Measurements from ENCODE around the gene RBP7.

The RBP7 gene

GRCh38 chr1:10051656-10052055 is 54.6 kb downstream of the RBP7 start:
- H3K27ac ChIP-seq (ENCODE audit: insufficient read depth, low read depth, low read length, poor library complexity, severe bottlenecking): no peak overlapping the region
- H3K4me1 ChIP-seq (ENCODE audit: control insufficient read depth, insufficient read depth, low read length): no peaks in the 10 kb centered on the region
- 100% methylated on average over 1 of the region's 1 CpG for WGBS, 2 experiments
- H3K27me3 ChIP-seq (ENCODE audit: control insufficient read depth, insufficient read depth, low read length, poor library complexity, severe bottlenecking): no peaks in the 10 kb centered on the region
- no peak overlapping the region for H3K4me3 ChIP-seq (ENCODE audit: insufficient read depth, low read depth, low read length)
- no peaks in the 10 kb centered on the region for H3K9me3 ChIP-seq (ENCODE audit: control insufficient read depth, low read length)
- no peaks in the 10 kb centered on the region for H3K36me3 ChIP-seq (ENCODE audit: control insufficient read depth, insufficient read depth, low read length)

DNA sequence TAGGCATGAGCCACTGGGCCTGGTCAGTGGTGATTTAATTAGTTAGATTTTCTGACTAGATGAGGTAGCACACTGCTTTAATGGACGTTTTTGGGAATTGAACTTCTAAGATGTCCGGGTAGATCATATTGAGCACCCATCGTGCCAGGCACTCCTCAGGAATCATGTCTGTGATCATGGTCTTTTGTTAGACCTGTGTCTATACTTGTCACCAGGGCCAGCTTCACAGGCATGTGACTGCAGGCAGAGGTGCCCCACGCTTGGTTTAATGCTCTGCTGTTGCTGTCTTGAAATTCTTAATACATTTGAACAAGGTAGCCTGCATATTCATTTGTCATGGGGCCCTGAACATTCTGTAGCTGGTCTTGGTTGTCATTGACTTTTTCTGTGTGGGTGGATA is 55.3 kb downstream of the RBP7 start:
- H3K27me3 ChIP-seq (ENCODE audit: control insufficient read depth, insufficient read depth, low read length, poor library complexity, severe bottlenecking): no peaks in the 10 kb centered on the region
- no peaks in the 10 kb centered on the region for H3K4me1 ChIP-seq (ENCODE audit: control insufficient read depth, insufficient read depth, low read length)
- H3K9me3 ChIP-seq (ENCODE audit: control insufficient read depth, low read length): no peaks in the 10 kb centered on the region
- no peak overlapping the region for H3K27ac ChIP-seq (ENCODE audit: insufficient read depth, low read depth, low read length, poor library complexity, severe bottlenecking)
- WGBS, 2 experiments: 94% methylated on average over 4 of the region's 4 CpGs
- H3K36me3 ChIP-seq (ENCODE audit: control insufficient read depth, insufficient read depth, low read length): no peaks in the 10 kb centered on the region
- H3K4me3 ChIP-seq (ENCODE audit: insufficient read depth, low read depth, low read length): no peak overlapping the region

- Histone ChIP-seq H3K9me3 (ENCODE audit: control insufficient read depth, low read length) (no peaks in the 10 kb centered on the region), H3K27me3 (ENCODE audit: control insufficient read depth, insufficient read depth, low read length, poor library complexity, severe bottlenecking) (no peaks in the 10 kb centered on the region), H3K4me1 (ENCODE audit: control insufficient read depth, insufficient read depth, low read length) (peaks cover 7% of the 10 kb centered on the region), H3K4me3 (ENCODE audit: insufficient read depth, low read depth, low read length) (no peak overlapping the region), H3K27ac (ENCODE audit: insufficient read depth, low read depth, low read length, poor library complexity, severe bottlenecking) (no peak overlapping the region), H3K36me3 (ENCODE audit: control insufficient read depth, insufficient read depth, low read length) (no peaks in the 10 kb centered on the region)
- 75 to 90% methylated on average over 2 of the region's 2 CpGs for WGBS, 2 experiments
These were observed 57.4 kb downstream of the RBP7 start for GRCh38 chr1:10054465-10054864.

- H3K27me3 ChIP-seq (ENCODE audit: control insufficient read depth, insufficient read depth, low read length, poor library complexity, severe bottlenecking): no peaks in the 10 kb centered on the region
- no peaks in the 10 kb centered on the region for H3K36me3 ChIP-seq (ENCODE audit: control insufficient read depth, insufficient read depth, low read length)
- H3K4me1 ChIP-seq (ENCODE audit: control insufficient read depth, insufficient read depth, low read length): peaks cover 10% of the 10 kb centered on the region
- no peak overlapping the region for H3K27ac ChIP-seq (ENCODE audit: insufficient read depth, low read depth, low read length, poor library complexity, severe bottlenecking)
- H3K9me3 ChIP-seq (ENCODE audit: control insufficient read depth, low read length): no peaks in the 10 kb centered on the region
- WGBS, 2 experiments: 93 to 99% methylated on average over 4 of the region's 4 CpGs
- no peak overlapping the region for H3K4me3 ChIP-seq (ENCODE audit: insufficient read depth, low read depth, low read length)
These were observed 59.6 kb downstream of the RBP7 start for GRCh38 chr1:10056599-10056987.

GRCh38 chr1:10057343-10057742 is 60.3 kb downstream of the RBP7 start:
- peaks cover 10% of the 10 kb centered on the region for H3K4me1 ChIP-seq (ENCODE audit: control insufficient read depth, insufficient read depth, low read length)
- no peak overlapping the region for H3K4me3 ChIP-seq (ENCODE audit: insufficient read depth, low read depth, low read length)
- no peaks in the 10 kb centered on the region for H3K9me3 ChIP-seq (ENCODE audit: control insufficient read depth, low read length)
- no peak overlapping the region for H3K27ac ChIP-seq (ENCODE audit: insufficient read depth, low read depth, low read length, poor library complexity, severe bottlenecking)
- 89 to 90% methylated on average over 4 of the region's 4 CpGs for WGBS, 2 experiments
- no peaks in the 10 kb centered on the region for H3K36me3 ChIP-seq (ENCODE audit: control insufficient read depth, insufficient read depth, low read length)
- no peaks in the 10 kb centered on the region for H3K27me3 ChIP-seq (ENCODE audit: control insufficient read depth, insufficient read depth, low read length, poor library complexity, severe bottlenecking)

GRCh38 chr1:10057796-10058195 is 60.8 kb downstream of the RBP7 start:
- Histone ChIP-seq H3K27me3 (ENCODE audit: control insufficient read depth, insufficient read depth, low read length, poor library complexity, severe bottlenecking) (no peaks in the 10 kb centered on the region), H3K4me1 (ENCODE audit: control insufficient read depth, insufficient read depth, low read length) (peaks cover 10% of the 10 kb centered on the region), H3K27ac (ENCODE audit: insufficient read depth, low read depth, low read length, poor library complexity, severe bottlenecking) (no peak overlapping the region), H3K9me3 (ENCODE audit: control insufficient read depth, low read length) (no peaks in the 10 kb centered on the region), H3K36me3 (ENCODE audit: control insufficient read depth, insufficient read depth, low read length) (no peaks in the 10 kb centered on the region), H3K4me3 (ENCODE audit: insufficient read depth, low read depth, low read length) (no peak overlapping the region)
- 93 to 94% methylated on average over 5 of the region's 5 CpGs for WGBS, 2 experiments

- Histone ChIP-seq H3K27ac (ENCODE audit: insufficient read depth, low read depth, low read length, poor library complexity, severe bottlenecking) (no peak overlapping the region), H3K27me3 (ENCODE audit: control insufficient read depth, insufficient read depth, low read length, poor library complexity, severe bottlenecking) (no peaks in the 10 kb centered on the region), H3K4me1 (ENCODE audit: control insufficient read depth, insufficient read depth, low read length) (peaks cover 10% of the 10 kb centered on the region), H3K36me3 (ENCODE audit: control insufficient read depth, insufficient read depth, low read length) (no peaks in the 10 kb centered on the region), H3K9me3 (ENCODE audit: control insufficient read depth, low read length) (no peaks in the 10 kb centered on the region), H3K4me3 (ENCODE audit: insufficient read depth, low read depth, low read length) (no peak overlapping the region)
- 83 to 84% methylated on average over 8 of the region's 8 CpGs for WGBS, 2 experiments
These were observed 62.3 kb downstream of the RBP7 start for GRCh38 chr1:10059342-10059718.

GRCh38 chr1:10060311-10061100 is 63.5 kb downstream of the RBP7 start:
- no peaks in the 10 kb centered on the region for H3K9me3 ChIP-seq (ENCODE audit: control insufficient read depth, low read length)
- H3K36me3 ChIP-seq (ENCODE audit: control insufficient read depth, insufficient read depth, low read length): no peaks in the 10 kb centered on the region
- no peaks in the 10 kb centered on the region for H3K27me3 ChIP-seq (ENCODE audit: control insufficient read depth, insufficient read depth, low read length, poor library complexity, severe bottlenecking)
- peaks cover 16% of the 10 kb centered on the region for H3K4me1 ChIP-seq (ENCODE audit: control insufficient read depth, insufficient read depth, low read length)
- 93 to 96% methylated on average over 7 to 8 of the region's 8 CpGs for WGBS, 2 experiments
- no peak overlapping the region for H3K27ac ChIP-seq (ENCODE audit: insufficient read depth, low read depth, low read length, poor library complexity, severe bottlenecking)
- H3K4me3 ChIP-seq (ENCODE audit: insufficient read depth, low read depth, low read length): no peak overlapping the region

- no peak overlapping the region for H3K27ac ChIP-seq (ENCODE audit: insufficient read depth, low read depth, low read length, poor library complexity, severe bottlenecking)
- H3K4me1 ChIP-seq (ENCODE audit: control insufficient read depth, insufficient read depth, low read length): peaks cover 17% of the 10 kb centered on the region
- no peaks in the 10 kb centered on the region for H3K36me3 ChIP-seq (ENCODE audit: control insufficient read depth, insufficient read depth, low read length)
- 92 to 94% methylated on average over 5 of the region's 5 CpGs for WGBS, 2 experiments
- no peaks in the 10 kb centered on the region for H3K27me3 ChIP-seq (ENCODE audit: control insufficient read depth, insufficient read depth, low read length, poor library complexity, severe bottlenecking)
- H3K9me3 ChIP-seq (ENCODE audit: control insufficient read depth, low read length): no peaks in the 10 kb centered on the region
- no peak overlapping the region for H3K4me3 ChIP-seq (ENCODE audit: insufficient read depth, low read depth, low read length)
These were observed 64.2 kb downstream of the RBP7 start for GRCh38 chr1:10061276-10061675.

DNA sequence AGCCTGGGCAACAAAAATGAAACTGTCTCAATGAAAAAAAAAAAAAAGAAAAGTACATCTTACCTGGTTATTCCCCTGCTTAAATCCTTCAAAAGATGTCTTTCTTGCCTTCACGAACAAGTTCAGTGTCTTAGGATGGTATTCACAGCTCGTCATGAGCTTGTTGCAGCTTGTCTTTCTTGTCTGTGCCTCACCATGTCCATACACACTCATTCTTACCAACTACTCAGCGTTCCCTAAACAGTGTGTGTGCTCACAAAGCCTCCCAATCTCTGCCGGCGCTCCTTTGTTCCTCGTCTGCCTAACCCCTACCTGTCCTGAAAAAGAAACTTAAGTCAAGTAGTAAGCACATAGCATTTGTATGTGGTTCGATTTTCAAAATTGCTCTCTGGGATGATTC is 66.8 kb downstream of the RBP7 start:
- no peaks in the 10 kb centered on the region for H3K27me3 ChIP-seq (ENCODE audit: control insufficient read depth, insufficient read depth, low read length, poor library complexity, severe bottlenecking)
- H3K27ac ChIP-seq (ENCODE audit: insufficient read depth, low read depth, low read length, poor library complexity, severe bottlenecking): no peak overlapping the region
- 89% methylated on average over 7 of the region's 7 CpGs for WGBS, 2 experiments
- peaks cover 17% of the 10 kb centered on the region for H3K4me1 ChIP-seq (ENCODE audit: control insufficient read depth, insufficient read depth, low read length)
- H3K36me3 ChIP-seq (ENCODE audit: control insufficient read depth, insufficient read depth, low read length): no peaks in the 10 kb centered on the region
- no peak overlapping the region for H3K4me3 ChIP-seq (ENCODE audit: insufficient read depth, low read depth, low read length)
- H3K9me3 ChIP-seq (ENCODE audit: control insufficient read depth, low read length): no peaks in the 10 kb centered on the region

Measured in ectodermal cell (in vitro differentiated cells).